Measurements from ENCODE around the gene IRF2BPL. TPM values are rescaled to one million over a fixed set of nuclear protein-coding genes. Genes with fewer than 3 reads are reported as not detected.

IRF2BPL gene
- total and polyA plus RNA-seq, 2 of the 4 experiments (the other 2 are of a cell fraction) = 6.3 to 14.5 TPM

GRCh38 chr14:77026166-77026929 lies 2.2 kb downstream of the IRF2BPL start:
- peak overlapping the region; percentile 96 for H3K23ac ChIP-seq (ENCODE audit: low read depth, low read length)
- DNase-seq (peak; percentile 51), ATAC-seq (ENCODE audit: low read depth) (no peak)
- CTCF ChIA-PET = interaction anchor here (1.2 to 5.6 kb wide), 2 partner anchors 42 to 113 kb away, joined by 3 to 25 read pairs; no protein-coding TSS in a partner anchor
- H3K14ac ChIP-seq (replicated peaks; ENCODE audit: low read depth, low read length) = peak overlapping the region; percentile 92
- H2AK9ac ChIP-seq (replicated peaks; ENCODE audit: low read depth, low read length, poor library complexity) = peak overlapping the region; percentile 77
- no peaks in the 10 kb centered on the region for H3K9me3 ChIP-seq (ENCODE audit: control insufficient read depth, insufficient read depth, low read length)
- peak overlapping the region; percentile 27 to 72; a peak in 2 of 4 replicates for H4K8ac ChIP-seq (ENCODE audit: low read depth in 2 of 2, low read length in 2 of 2)
- no peaks in the 10 kb centered on the region for H3K27me3 ChIP-seq (ENCODE audit: control insufficient read depth, insufficient read depth, low read length)
- H3K4me2 ChIP-seq (ENCODE audit: low read depth, low read length) = peak overlapping the region; percentile 82
- POLR2A ChIA-PET (ENCODE audit: unreplicated experiment) = interaction anchor here (0.7 to 1.9 kb wide), 5 partner anchors 8 to 106 kb away, joined by 3 to 8 read pairs (median 3); no protein-coding TSS in a partner anchor
- H3K9me1 ChIP-seq (ENCODE audit: insufficient read depth, low read length) = peaks cover 3% of the 10 kb centered on the region; the same call in 1 of the 2 replicates
- dilution Hi-C loops (cut with HindIII; ENCODE audit: low sequenced_read_pairs, unreplicated experiment) = no loop called here
- TF ChIP-seq RCOR1 (IDR thresholded peaks at IDR 0.05; ENCODE audit: insufficient replicate concordance, low read length) = no peak
- peak; percentile 26; the same call in 1 of the 2 replicates for TF ChIP-seq MAZ (IDR thresholded peaks at IDR 0.05; ENCODE audit: borderline replicate concordance, low read depth, low read length)
- peak; percentile 32; the same call in 1 of the 2 replicates for TF ChIP-seq MXI1 (IDR thresholded peaks at IDR 0.05; ENCODE audit: borderline replicate concordance, low read depth, low read length)
- TF ChIP-seq POLR2A (IDR thresholded peaks at IDR 0.05; ENCODE audit: low read depth, low read length) = peak; percentile 31
- peak overlapping the region; percentile 98 for H3K9ac ChIP-seq (ENCODE audit: low read depth, low read length)
- peaks cover 17% of the 10 kb centered on the region for H3K4me1 ChIP-seq (ENCODE audit: control insufficient read depth, insufficient read depth, low read length)
- H3K4ac ChIP-seq (ENCODE audit: low read depth, low read length) = peak overlapping the region; percentile 96
- peak overlapping the region; percentile 64 for H3K18ac ChIP-seq (ENCODE audit: low read depth, low read length)
- H4K20me1 ChIP-seq (ENCODE audit: insufficient read depth, low read length) = peaks cover 39% of the 10 kb centered on the region
- H2BK120ac ChIP-seq (ENCODE audit: low read depth, low read length) = peak overlapping the region; percentile 83
- peak overlapping the region; percentile 99 for H3K27ac ChIP-seq (ENCODE audit: insufficient read depth, low read length)
- peak overlapping the region; percentile 20; the same call in 1 of the 3 replicates for H2BK15ac ChIP-seq (ENCODE audit: low read depth, low read length)
- H3K56ac ChIP-seq (ENCODE audit: extremely low read depth, insufficient read depth, low read length) = peak overlapping the region; percentile 72
- in situ Hi-C loops (cut with MboI; ENCODE audit: low sequenced_read_pairs) = loop anchor here (25.0 kb wide), 1 partner anchor 1739 kb away; the partner anchor contains the start of gene FOS
- WGBS, 2 experiments (ENCODE audit: extremely low coverage in 2 of 2, insufficient read length in 1 of 2) = 0% methylated on average over 45 of the region's 76 CpGs; no CpG with 5 or more reads in 1 of the 2 experiments
- H2BK5ac ChIP-seq (ENCODE audit: low read depth, low read length, poor library complexity, severe bottlenecking) = peak overlapping the region; percentile 98
- peaks cover 4 to 52% of the 10 kb centered on the region in 2 experiments; a peak in 3 of 4 replicates for H3K79me1 ChIP-seq (ENCODE audit: low read depth in 1 of 2, low read length in 2 of 2)
- H2AFZ ChIP-seq (replicated peaks; ENCODE audit: low read length, poor library complexity) = peak overlapping the region; percentile 64
- intact Hi-C loops (cut with micrococcal nuclease) = no loop called here
- H3K36me3 ChIP-seq (ENCODE audit: control insufficient read depth, insufficient read depth, low read length) = peaks cover 27% of the 10 kb centered on the region
- H4K5ac ChIP-seq (ENCODE audit: low read depth, low read length) = peak overlapping the region; percentile 47; the same call in 1 of the 2 replicates
- peak overlapping the region; percentile 97 for H3K4me3 ChIP-seq (ENCODE audit: insufficient read depth, low read depth, low read length)
- no TSS peak for BruUV-seq (replicated peaks)
- H4K91ac ChIP-seq (ENCODE audit: insufficient read depth, low read depth, low read length) = peak overlapping the region; percentile 87
- peak overlapping the region; percentile 57 for H2AK5ac ChIP-seq (ENCODE audit: low read depth, low read length)
- H2BK20ac ChIP-seq (ENCODE audit: low read depth, low read length) = peak overlapping the region; percentile 30

All from IMR-90 (cell line).